Measurements from ENCODE around the gene KIAA1586. TPM values are rescaled to one million over a fixed set of nuclear protein-coding genes. Genes with fewer than 3 reads are reported as not detected.

Gene KIAA1586
- polyA plus RNA-seq, 1 donor, result 10.8 TPM

Other genes starting within 250 kb of the KIAA1586 start
- 0.43 TPM for gene BEND6, start 91.6 kb upstream of the KIAA1586 start, polyA plus RNA-seq (ENCODE audit: insufficient read length)
- gene ZNF451, start 43.5 kb downstream of the KIAA1586 start, polyA plus RNA-seq (ENCODE audit: insufficient read length), result 21.1 TPM
- gene BAG2, start 125.6 kb downstream of the KIAA1586 start, polyA plus RNA-seq (ENCODE audit: insufficient read length), result 8.8 TPM
- gene RAB23, start 175.6 kb downstream of the KIAA1586 start, polyA plus RNA-seq (ENCODE audit: insufficient read length), result 10.1 TPM

Data from hindlimb muscle (tissue), 1 donor.